Astrocyte of the hippocampus (primary cell): ENCODE measurements around the gene UXS1.

Experiments used
- DNase-seq: peaks from one replicate; pipeline ENCODE4 v3.0.0; 2011; ENCODE audit warnings: low read depth, low spot score

The UXS1 gene

GRCh38 chr2:106090916-106091618, 103.0 kb downstream of the UXS1 start:
- DNase-seq: no peak

GRCh38 chr2:106089611-106090010, 104.5 kb downstream of the UXS1 start:
- no peak for DNase-seq

- DNase-seq: peak; percentile 37
Measured at GRCh38 chr2:106085181-106085940, 108.7 kb downstream of the UXS1 start.

- no peak for DNase-seq
Measured at GRCh38 chr2:106080959-106081358, 113.1 kb downstream of the UXS1 start.

- DNase-seq: no peak
Measured at GRCh38 chr2:106078096-106078495, 116.0 kb downstream of the UXS1 start.

- no peak for DNase-seq
Measured at GRCh38 chr2:106076941-106077340, 117.2 kb downstream of the UXS1 start.

GRCh38 chr2:106075048-106075447, 119.1 kb downstream of the UXS1 start:
- no peak for DNase-seq

GRCh38 chr2:106073678-106074406, 120.3 kb downstream of the UXS1 start:
- no peak for DNase-seq

GRCh38 chr2:106070181-106070580, 123.9 kb downstream of the UXS1 start:
- no peak for DNase-seq

GRCh38 chr2:106068451-106068850, 125.7 kb downstream of the UXS1 start:
- DNase-seq: no peak

- DNase-seq: no peak
Measured at GRCh38 chr2:106065983-106066820, 127.9 kb downstream of the UXS1 start.

GRCh38 chr2:106065268-106065982, 128.7 kb downstream of the UXS1 start:
- DNase-seq: peak; percentile 43

GRCh38 chr2:106063181-106063580, 130.9 kb downstream of the UXS1 start:
- no peak for DNase-seq

- DNase-seq: peak; percentile 33
Measured at GRCh38 chr2:106062627-106063026, 131.5 kb downstream of the UXS1 start.

GRCh38 chr2:106061611-106062349, 132.3 kb downstream of the UXS1 start:
- no peak for DNase-seq

- no peak for DNase-seq
Measured at GRCh38 chr2:106059416-106060065, 134.6 kb downstream of the UXS1 start.

- DNase-seq: no peak
Measured at GRCh38 chr2:106058469-106059137, 135.5 kb downstream of the UXS1 start.

GRCh38 chr2:106057206-106057605, 136.9 kb downstream of the UXS1 start:
- no peak for DNase-seq
